Lung (tissue), 13 donors: Measurements from ENCODE around the gene KRTAP19-3. TPM values are rescaled to one million over a fixed set of nuclear protein-coding genes. Genes with fewer than 3 reads are reported as not detected.

ENCODE experiments used
- ATAC-seq: fragments of 200-7000 bp; cut with Tn5 transposase; one replicate; pipeline ENCODE4 v1.9.1; 2020; ENCODE audit warnings: moderate number of reproducible peaks; ENCODE audit not compliant: insufficient read depth, low FRiP score
- DNase-seq, 3 donors: peaks; one replicate each; pipeline ENCODE4 v3.0.0-alpha.2; 2013 to 2017
- H3K27ac ChIP-seq, 2 donors: one replicate each; pipeline ENCODE4 v1.5.1; 2013; ENCODE audit warnings: mild to moderate bottlenecking in 2 of 2, moderate library complexity in 2 of 2, control low read depth in 1 of 2, inconsistent platforms in 1 of 2, low read depth in 1 of 2, low read length in 1 of 2
- H3K27me3 ChIP-seq, 3 donors: one replicate each; pipeline ENCODE4 v1.5.1; 2013; ENCODE audit warnings: low read length in 2 of 3; ENCODE audit not compliant: control insufficient read depth in 3 of 3, insufficient read depth in 3 of 3
- H3K36me3 ChIP-seq, 4 donors: one replicate each; pipeline ENCODE4 v1.5.1; 2013; ENCODE audit warnings: low read length in 4 of 4, mild to moderate bottlenecking in 1 of 4, moderate library complexity in 1 of 4; ENCODE audit not compliant: control insufficient read depth in 4 of 4, insufficient read depth in 4 of 4
- H3K4me1 ChIP-seq, 5 donors: one replicate each; pipeline ENCODE4 v1.5.1; 2013; ENCODE audit warnings: low read length in 5 of 5, mild to moderate bottlenecking in 2 of 5, moderate library complexity in 1 of 5; ENCODE audit not compliant: control insufficient read depth in 5 of 5, insufficient read depth in 5 of 5
- H3K4me3 ChIP-seq: one replicate; pipeline ENCODE4 v1.5.1; 2013; ENCODE audit warnings: mild to moderate bottlenecking, control low read depth, moderate library complexity
- H3K9ac ChIP-seq, 2 donors: one replicate each; pipeline ENCODE4 v1.5.1; 2013; ENCODE audit warnings: low read length in 2 of 2, control low read depth in 1 of 2; ENCODE audit not compliant: insufficient read depth in 1 of 2
- H3K9me3 ChIP-seq, 4 donors: one replicate each; pipeline ENCODE4 v1.5.1; 2013; ENCODE audit warnings: low read length in 3 of 4, mild to moderate bottlenecking in 1 of 4, moderate library complexity in 1 of 4; ENCODE audit not compliant: control insufficient read depth in 4 of 4, insufficient read depth in 3 of 4
- CTCF ChIP-seq: IDR thresholded peaks from 2 replicates; pipeline ENCODE4 v1.5.1; 2012; ENCODE audit warnings: mild to moderate bottlenecking; ENCODE audit errors: control extremely low read depth, extremely low read depth
- WGBS, 2 donors: extraction: QIAGEN DNeasy Blood & Tissue Kit; methylation state at CpG; one replicate each; pipeline ENCODE4 v1.1.7; 2013; 5-methylcytosine and 5-hydroxymethylcytosine counted together
- polyA plus RNA-seq, 2 donors: library from polyadenylated mRNA; stranded (reverse); fragments of 200-250 nt; gene quantifications; one replicate each; pipeline ENCODE4 v1.2.1, GENCODE V29; 2013
- small RNA-seq: library from RNA; depleted of rRNA; stranded (forward); fragments of <200 nt; gene quantifications from one replicate; pipeline ENCODE3, GENCODE V24; 2014; ENCODE audit warnings: low replicate concordance
- total RNA-seq, 2 donors: library from RNA; depleted of rRNA in 1 of 2; stranded (reverse); fragments of >200 nt in 1 of 2; gene quantifications; one replicate each; pipeline ENCODE4 v1.2.1, GENCODE V29; 2014 to 2021
- donor health status: control.
- donor health status: control.
- donor health status: Bipolar disorder and iron deficiency.
- donor health status: healthy.
- donor health status: DM: yes; HTN: yes; CAD: no.

KRTAP19-3 gene
- total and polyA plus RNA-seq, 4 donors, result not detected

GRCh38 chr21:30447056-30447455 is 44.8 kb downstream of the KRTAP19-3 start:
- no peak overlapping the region for H3K4me3 ChIP-seq
- H3K27ac ChIP-seq, result no peak overlapping the region
- 16 to 30% methylated on average over 4 of the region's 4 CpGs for WGBS, 2 donors
- ATAC-seq (no peak), DNase-seq (no peak)
- no peaks in the 10 kb centered on the region for H3K27me3 ChIP-seq
- H3K36me3 ChIP-seq, result no peaks in the 10 kb centered on the region
- no peak for TF ChIP-seq CTCF
- no peaks in the 10 kb centered on the region for H3K4me1 ChIP-seq
- H3K9ac ChIP-seq, result no peak overlapping the region
- H3K9me3 ChIP-seq, result no peaks in the 10 kb centered on the region

- H3K27ac ChIP-seq, result no peak overlapping the region
- DNase-seq (no peak), ATAC-seq (no peak)
- H3K4me3 ChIP-seq, result no peak overlapping the region
- WGBS, 2 donors, result 50 to 56% methylated on average over 1 of the region's 1 CpG
- no peaks in the 10 kb centered on the region for H3K27me3 ChIP-seq
- no peaks in the 10 kb centered on the region for H3K9me3 ChIP-seq
- H3K9ac ChIP-seq, result no peak overlapping the region
- no peak for TF ChIP-seq CTCF
- H3K36me3 ChIP-seq, result no peaks in the 10 kb centered on the region
- no peaks in the 10 kb centered on the region for H3K4me1 ChIP-seq
Measured at GRCh38 chr21:30444204-30444603, 47.6 kb downstream of the KRTAP19-3 start.

- no peak for TF ChIP-seq CTCF
- Histone ChIP-seq H3K9me3 (no peaks in the 10 kb centered on the region), H3K27me3 (no peaks in the 10 kb centered on the region), H3K9ac (no peak overlapping the region), H3K4me3 (no peak overlapping the region), H3K27ac (no peak overlapping the region), H3K36me3 (no peaks in the 10 kb centered on the region), H3K4me1 (no peaks in the 10 kb centered on the region)
- ATAC-seq, result no peak
- no peak for DNase-seq
Measured at GRCh38 chr21:30443226-30443625, 48.6 kb downstream of the KRTAP19-3 start.

Small RNA genes lying within 50 kb of the gene (small RNA-seq; reads per million reads assigned to genes)
- gene AP000567.1 (not detected), gene KRTAP19-10P (not detected), gene KRTAP19-11P (not detected), gene KRTAP19-9P (not detected)

Other genes starting within 250 kb of the KRTAP19-3 start
- not detected for gene KRTAP24-1, start 209.1 kb downstream of the KRTAP19-3 start, total RNA-seq
- gene KRTAP24-1, start 209.1 kb downstream of the KRTAP19-3 start, polyA plus RNA-seq, result not detected
- not detected for gene KRTAP25-1, start 202.5 kb downstream of the KRTAP19-3 start, total RNA-seq
- not detected for gene KRTAP25-1, start 202.5 kb downstream of the KRTAP19-3 start, polyA plus RNA-seq
- not detected for gene KRTAP26-1, start 171.7 kb downstream of the KRTAP19-3 start, total RNA-seq
- gene KRTAP26-1, start 171.7 kb downstream of the KRTAP19-3 start, polyA plus RNA-seq, result not detected
- gene KRTAP27-1, start 154.3 kb downstream of the KRTAP19-3 start, total RNA-seq, result not detected
- gene KRTAP27-1, start 154.3 kb downstream of the KRTAP19-3 start, polyA plus RNA-seq, result not detected
- gene KRTAP23-1, start 143.4 kb downstream of the KRTAP19-3 start, total RNA-seq, result not detected
- not detected for gene KRTAP23-1, start 143.4 kb downstream of the KRTAP19-3 start, polyA plus RNA-seq
- not detected for gene KRTAP13-2, start 119.7 kb downstream of the KRTAP19-3 start, total RNA-seq
- gene KRTAP13-2, start 119.7 kb downstream of the KRTAP19-3 start, polyA plus RNA-seq, result not detected
- gene KRTAP13-1, start 96.0 kb downstream of the KRTAP19-3 start, total RNA-seq, result not detected
- not detected for gene KRTAP13-1, start 96.0 kb downstream of the KRTAP19-3 start, polyA plus RNA-seq
- gene KRTAP13-3, start 66.1 kb downstream of the KRTAP19-3 start, total RNA-seq, result not detected
- not detected for gene KRTAP13-3, start 66.1 kb downstream of the KRTAP19-3 start, polyA plus RNA-seq
- gene KRTAP13-4, start 61.8 kb downstream of the KRTAP19-3 start, total RNA-seq, result not detected
- not detected for gene KRTAP13-4, start 61.8 kb downstream of the KRTAP19-3 start, polyA plus RNA-seq
- gene KRTAP15-1, start 51.7 kb downstream of the KRTAP19-3 start, total RNA-seq, result not detected
- gene KRTAP15-1, start 51.7 kb downstream of the KRTAP19-3 start, polyA plus RNA-seq, result not detected
- gene KRTAP19-1, start 11.6 kb downstream of the KRTAP19-3 start, total RNA-seq, result not detected
- not detected for gene KRTAP19-1, start 11.6 kb downstream of the KRTAP19-3 start, polyA plus RNA-seq
- not detected for gene KRTAP19-2, start 4.6 kb downstream of the KRTAP19-3 start, total RNA-seq
- gene KRTAP19-2, start 4.6 kb downstream of the KRTAP19-3 start, polyA plus RNA-seq, result not detected
- not detected for gene KRTAP19-4, start 5.2 kb upstream of the KRTAP19-3 start, total RNA-seq
- not detected for gene KRTAP19-4, start 5.2 kb upstream of the KRTAP19-3 start, polyA plus RNA-seq
- not detected for gene KRTAP19-5, start 10.1 kb upstream of the KRTAP19-3 start, total RNA-seq
- gene KRTAP19-5, start 10.1 kb upstream of the KRTAP19-3 start, polyA plus RNA-seq, result not detected
- not detected for gene KRTAP19-6, start 49.9 kb upstream of the KRTAP19-3 start, total RNA-seq
- gene KRTAP19-6, start 49.9 kb upstream of the KRTAP19-3 start, polyA plus RNA-seq, result not detected
- gene KRTAP19-7, start 69.3 kb upstream of the KRTAP19-3 start, total RNA-seq, result not detected
- not detected for gene KRTAP19-7, start 69.3 kb upstream of the KRTAP19-3 start, polyA plus RNA-seq
- not detected for gene KRTAP22-2, start 98.4 kb upstream of the KRTAP19-3 start, total RNA-seq
- not detected for gene KRTAP22-2, start 98.4 kb upstream of the KRTAP19-3 start, polyA plus RNA-seq
- not detected for gene KRTAP6-3, start 100.4 kb upstream of the KRTAP19-3 start, total RNA-seq
- gene KRTAP6-3, start 100.4 kb upstream of the KRTAP19-3 start, polyA plus RNA-seq, result not detected
- not detected for gene KRTAP6-2, start 106.9 kb upstream of the KRTAP19-3 start, total RNA-seq
- gene KRTAP6-2, start 106.9 kb upstream of the KRTAP19-3 start, polyA plus RNA-seq, result not detected
- gene KRTAP22-1, start 109.1 kb upstream of the KRTAP19-3 start, total RNA-seq, result not detected
- not detected for gene KRTAP22-1, start 109.1 kb upstream of the KRTAP19-3 start, polyA plus RNA-seq
- gene KRTAP6-1, start 121.9 kb upstream of the KRTAP19-3 start, total RNA-seq, result not detected
- not detected for gene KRTAP6-1, start 121.9 kb upstream of the KRTAP19-3 start, polyA plus RNA-seq
- gene KRTAP20-1, start 124.4 kb upstream of the KRTAP19-3 start, total RNA-seq, result not detected
- not detected for gene KRTAP20-1, start 124.4 kb upstream of the KRTAP19-3 start, polyA plus RNA-seq
- gene KRTAP20-4, start 128.6 kb upstream of the KRTAP19-3 start, total RNA-seq, result not detected
- not detected for gene KRTAP20-4, start 128.6 kb upstream of the KRTAP19-3 start, polyA plus RNA-seq
- gene KRTAP20-2, start 143.2 kb upstream of the KRTAP19-3 start, total RNA-seq, result not detected
- gene KRTAP20-2, start 143.2 kb upstream of the KRTAP19-3 start, polyA plus RNA-seq, result not detected
- not detected for gene KRTAP20-3, start 150.9 kb upstream of the KRTAP19-3 start, total RNA-seq
- not detected for gene KRTAP20-3, start 150.9 kb upstream of the KRTAP19-3 start, polyA plus RNA-seq
- gene KRTAP21-3, start 226.8 kb upstream of the KRTAP19-3 start, total RNA-seq, result not detected
- not detected for gene KRTAP21-3, start 226.8 kb upstream of the KRTAP19-3 start, polyA plus RNA-seq